IMR-90 (cell line): Measurements from ENCODE around the gene IKZF3. TPM values are rescaled to one million over a fixed set of nuclear protein-coding genes. Genes with fewer than 3 reads are reported as not detected.

Experiments used
- ATAC-seq: fragments of 200-7000 bp; cut with Tn5 transposase; 2 replicates; pipeline ENCODE4 v1.9.1; 2020; ENCODE audit warnings: low read depth, mild to moderate bottlenecking, moderate library complexity
- BruUV-seq: library from RNA; stranded (reverse); fragments of 400-500 nt; replicated peaks from 2 replicates; lab custom pipeline; 2021; lab: Mats Ljungman, UMichigan
- CTCF ChIA-PET: fragments of 300-600 bp; formaldehyde crosslinking; extraction: SDS; loops from one replicate; lab custom pipeline; 2021; ENCODE audit warnings: antibody characterized with exemption; lab: Yijun Ruan, JAX
- POLR2A ChIA-PET: fragments of 300-600 bp; sonication (Branson Sonifier 250); formaldehyde crosslinking; loops from one replicate; lab custom pipeline; 2022; ENCODE audit warnings: antibody characterized with exemption; ENCODE audit not compliant: unreplicated experiment; lab: Charles Lee
- DNase-seq: peaks from one replicate; pipeline ENCODE4 v3.0.0; 2013
- H2AFZ ChIP-seq: replicated peaks from 2 replicates; pipeline ENCODE3; 2013; ENCODE audit warnings: low read length, mild to moderate bottlenecking; ENCODE audit not compliant: poor library complexity
- H2AK5ac ChIP-seq: 2 replicates; pipeline ENCODE4 v1.6.1; 2013; ENCODE audit warnings: low read depth, low read length, inconsistent platforms
- H2AK9ac ChIP-seq: replicated peaks from 2 replicates; pipeline ENCODE3; 2013; ENCODE audit warnings: mild to moderate bottlenecking, low read depth, low read length, moderate library complexity; ENCODE audit not compliant: poor library complexity
- H2BK120ac ChIP-seq: 2 replicates; pipeline ENCODE4 v1.6.1; 2013; ENCODE audit warnings: low read depth, low read length, inconsistent platforms
- H2BK15ac ChIP-seq: 3 replicates; pipeline ENCODE4 v1.6.1; 2013; ENCODE audit warnings: low read depth, low read length, inconsistent platforms
- H2BK20ac ChIP-seq: 2 replicates; pipeline ENCODE4 v1.6.1; 2013; ENCODE audit warnings: low read depth, mild to moderate bottlenecking, inconsistent platforms, low read length, moderate library complexity
- H2BK5ac ChIP-seq: 2 replicates; pipeline ENCODE4 v1.6.1; 2013; ENCODE audit warnings: mild to moderate bottlenecking, low read depth, low read length, inconsistent platforms; ENCODE audit not compliant: poor library complexity, severe bottlenecking
- H3K14ac ChIP-seq: replicated peaks from 2 replicates; pipeline ENCODE4 v1.6.1; 2013; ENCODE audit warnings: low read depth, low read length, inconsistent platforms
- H3K18ac ChIP-seq: 2 replicates; pipeline ENCODE4 v1.6.1; 2013; ENCODE audit warnings: low read depth, low read length, control low read depth
- H3K23ac ChIP-seq: 2 replicates; pipeline ENCODE4 v1.6.1; 2013; ENCODE audit warnings: low read depth, low read length, inconsistent platforms
- H3K27ac ChIP-seq: 2 replicates; pipeline ENCODE4 v1.5.1; 2013; ENCODE audit warnings: mild to moderate bottlenecking, control low read depth, low read length; ENCODE audit not compliant: insufficient read depth
- H3K27me3 ChIP-seq: 2 replicates; pipeline ENCODE4 v1.6.1; 2013; ENCODE audit warnings: low read length; ENCODE audit not compliant: control insufficient read depth, insufficient read depth
- H3K36me3 ChIP-seq: 2 replicates; pipeline ENCODE4 v1.6.1; 2013; ENCODE audit warnings: low read length, mixed read lengths; ENCODE audit not compliant: control insufficient read depth, insufficient read depth
- H3K4ac ChIP-seq: 2 replicates; pipeline ENCODE4 v1.6.1; 2013; ENCODE audit warnings: low read depth, low read length, inconsistent platforms
- H3K4me1 ChIP-seq: 2 replicates; pipeline ENCODE4 v1.6.1; 2013; ENCODE audit warnings: low read length, mixed read lengths; ENCODE audit not compliant: control insufficient read depth, insufficient read depth
- H3K4me2 ChIP-seq: 2 replicates; pipeline ENCODE4 v1.6.1; 2013; ENCODE audit warnings: low read depth, mild to moderate bottlenecking, control low read depth, low read length, moderate library complexity
- H3K4me3 ChIP-seq: 2 replicates; pipeline ENCODE4 v1.5.1; 2013; ENCODE audit warnings: low read depth, mild to moderate bottlenecking, control low read depth, low read length, moderate library complexity; ENCODE audit not compliant: insufficient read depth
- H3K56ac ChIP-seq: 2 replicates; pipeline ENCODE4 v1.6.1; 2013; ENCODE audit warnings: low read length, inconsistent platforms; ENCODE audit not compliant: insufficient read depth; ENCODE audit errors: extremely low read depth
- H3K79me1 ChIP-seq, 2 experiments: 2 replicates each; pipeline ENCODE4 v1.6.1; 2013; ENCODE audit warnings: low read length in 2 of 2, inconsistent platforms in 1 of 2, low read depth in 1 of 2
- H3K9ac ChIP-seq: 2 replicates; pipeline ENCODE4 v1.6.1; 2013; ENCODE audit warnings: low read depth, low read length, control low read depth
- H3K9me1 ChIP-seq: 2 replicates; pipeline ENCODE4 v1.6.1; 2013; ENCODE audit warnings: low read length, inconsistent platforms; ENCODE audit not compliant: insufficient read depth
- H3K9me3 ChIP-seq: 2 replicates; pipeline ENCODE4 v1.6.1; 2013; ENCODE audit warnings: low read length; ENCODE audit not compliant: control insufficient read depth, insufficient read depth
- H4K20me1 ChIP-seq: 2 replicates; pipeline ENCODE4 v1.6.1; 2013; ENCODE audit warnings: low read length, inconsistent platforms; ENCODE audit not compliant: insufficient read depth
- H4K5ac ChIP-seq: 2 replicates; pipeline ENCODE4 v1.6.1; 2013; ENCODE audit warnings: mild to moderate bottlenecking, low read depth, low read length, control low read depth
- H4K8ac ChIP-seq, 2 experiments: 2 replicates each; pipeline ENCODE4 v1.6.1; 2013; ENCODE audit warnings: low read depth in 2 of 2, low read length in 2 of 2, control low read depth in 1 of 2, inconsistent platforms in 1 of 2
- H4K91ac ChIP-seq: 2 replicates; pipeline ENCODE4 v1.6.1; 2013; ENCODE audit warnings: low read depth, low read length, inconsistent platforms; ENCODE audit not compliant: insufficient read depth
- BHLHE40 ChIP-seq: fragments of 150-350 bp; IDR thresholded peaks from 2 replicates; pipeline ENCODE4 v1.6.1; 2016; ENCODE audit warnings: mild to moderate bottlenecking, low read depth, low read length
- CHD1 ChIP-seq: IDR thresholded peaks from 2 replicates; pipeline ENCODE4 v1.6.1; 2012; ENCODE audit warnings: low read depth, low read length, improper control_type of control experiment
- CTCF ChIP-seq: conservative IDR thresholded peaks from 2 replicates; pipeline ENCODE4 v1.5.1; 2012; ENCODE audit warnings: mild to moderate bottlenecking, low read depth, low read length, improper control_type of control experiment
- FOS ChIP-seq: fragments of 150-350 bp; IDR thresholded peaks from 2 replicates; pipeline ENCODE4 v1.6.1; 2016; ENCODE audit warnings: low read depth, low read length
- MAFK ChIP-seq: IDR thresholded peaks from 2 replicates; pipeline ENCODE4 v1.6.1; 2012; ENCODE audit warnings: low read depth, low read length, improper control_type of control experiment
- MXI1 ChIP-seq: IDR thresholded peaks from 2 replicates; pipeline ENCODE4 v1.6.1; 2012; ENCODE audit warnings: low read depth, mild to moderate bottlenecking, low read length, moderate library complexity, borderline replicate concordance
- NFE2L2 ChIP-seq: fragments of 150-350 bp; IDR thresholded peaks from 2 replicates; pipeline ENCODE4 v1.6.1; 2016; ENCODE audit warnings: low read depth, mild to moderate bottlenecking, low read length
- RAD21 ChIP-seq: IDR thresholded peaks from 2 replicates; pipeline ENCODE4 v1.6.1; 2012; ENCODE audit warnings: low read length, improper control_type of control experiment
- RCOR1 ChIP-seq: IDR thresholded peaks from 2 replicates; pipeline ENCODE4 v1.6.1; 2012; ENCODE audit warnings: mild to moderate bottlenecking, low read length, improper control_type of control experiment; ENCODE audit not compliant: insufficient replicate concordance
- RFX5 ChIP-seq: IDR thresholded peaks from 2 replicates; pipeline ENCODE4 v1.8.0; 2012; ENCODE audit warnings: low read depth, mild to moderate bottlenecking, low read length, moderate library complexity
- SMC3 ChIP-seq: fragments of 150-350 bp; IDR thresholded peaks from 2 replicates; pipeline ENCODE4 v1.6.1; 2016; ENCODE audit warnings: low read depth, mild to moderate bottlenecking, antibody characterized with exemption, low read length, moderate library complexity
- dilution Hi-C: fragments of 300-500 bp; cut with HindIII; formaldehyde crosslinking; loops from one replicate; pipeline ENCODE4 v1.14.3; 2018; ENCODE audit warnings: low sequenced_read_pairs; ENCODE audit not compliant: unreplicated experiment
- in situ Hi-C: fragments of 300-500 bp; cut with MboI; formaldehyde crosslinking; loops from 3 replicates; pipeline ENCODE4 v1.14.3; 2019; ENCODE audit warnings: low sequenced_read_pairs, inconsistent platforms, mixed read lengths
- intact Hi-C: fragments of 100-400 bp; cut with micrococcal nuclease; formaldehyde crosslinking; loops from 2 replicates; pipeline ENCODE4 v1.10.0; 2022
- polyA plus RNA-seq, 3 experiments: library from polyadenylated mRNA; depleted of rRNA; stranded (reverse); fragments of >200 nt; gene quantifications; 2 replicates each; pipeline ENCODE4 v1.2.3, GENCODE V29; 2012; ENCODE audit warnings: low replicate concordance in 1 of 3
- total RNA-seq: library from RNA; depleted of rRNA; stranded (reverse); fragments of >200 nt; gene quantifications from 2 replicates; pipeline ENCODE4 v1.2.3, GENCODE V29; 2012

IKZF3 gene
- total and polyA plus RNA-seq, 2 of the 4 experiments (the other 2 are of a cell fraction), result not detected

GRCh38 chr17:39899215-39899614 lies 35.1 kb upstream of the IKZF3 start:
- in situ Hi-C loops (no loop called here), intact Hi-C loops (no loop called here), dilution Hi-C loops (no loop called here)
- Histone ChIP-seq H3K36me3 (no peaks in the 10 kb centered on the region), H2BK20ac (no peak overlapping the region), H3K14ac (no peak overlapping the region), H2BK15ac (no peak overlapping the region), H3K79me1 (no peaks in the 10 kb centered on the region), H2BK120ac (no peak overlapping the region), H3K4me3 (no peak overlapping the region), H3K4me2 (no peak overlapping the region), H2AK5ac (no peak overlapping the region), H3K9ac (no peak overlapping the region), H3K23ac (no peak overlapping the region), H4K5ac (no peak overlapping the region), H3K27ac (no peak overlapping the region), H4K8ac (no peak overlapping the region), H2AFZ (no peak overlapping the region), H3K4me1 (no peaks in the 10 kb centered on the region), H3K27me3 (no peaks in the 10 kb centered on the region; the same call in 1 of the 2 replicates), H2BK5ac (no peak overlapping the region), H4K91ac (no peak overlapping the region), H3K56ac (no peak overlapping the region), H3K18ac (no peak overlapping the region), H3K9me1 (no peaks in the 10 kb centered on the region), H3K9me3 (no peaks in the 10 kb centered on the region), H3K4ac (no peak overlapping the region), H2AK9ac (no peak overlapping the region), H4K20me1 (no peaks in the 10 kb centered on the region)
- CTCF ChIA-PET, result interaction anchor here (0.7 kb wide), 1 partner anchor 30 kb away, joined by 3 read pairs; no protein-coding TSS in a partner anchor
- BruUV-seq, result no TSS peak
- TF ChIP-seq SMC3 (no peak), FOS (no peak), MAFK (no peak), NFE2L2 (no peak), CHD1 (no peak), RAD21 (no peak), MXI1 (no peak), CTCF (no peak), RFX5 (no peak), RCOR1 (no peak), BHLHE40 (no peak)
- ATAC-seq, result no peak
- no peak for DNase-seq
- POLR2A ChIA-PET, result no interaction called here
